Effector memory CD4-positive, alpha-beta T cell (primary cell): Measurements from ENCODE around the gene ZMIZ1.

Experiments
- DNase-seq, 3 donors: peaks; one replicate each; pipeline ENCODE4 v3.0.0-alpha.2; 2020
- H3K27ac ChIP-seq: 2 replicates; pipeline ENCODE4 v1.7.0; 2013; ENCODE audit warnings: mild to moderate bottlenecking, low read length, moderate library complexity; ENCODE audit not compliant: insufficient read depth, poor library complexity, severe bottlenecking
- H3K27me3 ChIP-seq: replicated peaks from 2 replicates; pipeline ENCODE4 v1.7.0; 2013; ENCODE audit warnings: mild to moderate bottlenecking, low read length; ENCODE audit not compliant: insufficient read depth, control insufficient read depth, poor library complexity, severe bottlenecking
- H3K36me3 ChIP-seq: 2 replicates; pipeline ENCODE4 v1.7.0; 2013; ENCODE audit warnings: mild to moderate bottlenecking, low read length, moderate library complexity; ENCODE audit not compliant: control insufficient read depth, insufficient read depth
- H3K4me1 ChIP-seq: 2 replicates; pipeline ENCODE4 v1.7.0; 2013; ENCODE audit warnings: low read length, mild to moderate bottlenecking; ENCODE audit not compliant: control insufficient read depth, insufficient read depth, poor library complexity, severe bottlenecking
- H3K4me3 ChIP-seq: 2 replicates; pipeline ENCODE4 v1.7.0; 2013; ENCODE audit warnings: low read length, low read depth, mild to moderate bottlenecking; ENCODE audit not compliant: insufficient read depth, poor library complexity, severe bottlenecking
- H3K9me3 ChIP-seq: 2 replicates; pipeline ENCODE4 v1.7.0; 2013; ENCODE audit warnings: mild to moderate bottlenecking, low read length, moderate library complexity; ENCODE audit not compliant: control insufficient read depth

The ZMIZ1 gene

DNA sequence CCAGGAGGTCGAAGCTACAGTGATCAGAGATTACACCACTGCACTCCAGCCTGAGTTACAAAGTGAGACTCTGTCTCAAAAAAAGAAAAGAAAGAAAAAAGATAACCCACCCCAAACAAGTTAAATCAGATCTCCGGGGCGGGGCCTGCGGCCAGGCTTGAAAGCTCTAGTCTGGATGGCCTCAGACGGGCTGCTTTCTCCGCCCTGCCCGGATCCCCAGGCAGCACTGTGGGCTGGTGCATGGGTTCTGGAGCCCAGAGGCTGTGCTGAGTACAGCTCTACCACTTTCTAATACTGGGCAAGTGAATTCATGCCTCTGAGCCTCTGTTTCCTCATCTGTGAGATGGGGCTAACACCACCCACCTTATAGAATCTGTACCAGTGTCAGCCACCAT is 83.7 kb downstream of the ZMIZ1 start:
- H3K36me3 ChIP-seq: no peaks in the 10 kb centered on the region
- peaks cover 38% of the 10 kb centered on the region for H3K4me1 ChIP-seq
- no peak overlapping the region for H3K4me3 ChIP-seq
- no peak for DNase-seq
- H3K27ac ChIP-seq: no peak overlapping the region
- no peaks in the 10 kb centered on the region for H3K27me3 ChIP-seq
- no peaks in the 10 kb centered on the region for H3K9me3 ChIP-seq

DNA sequence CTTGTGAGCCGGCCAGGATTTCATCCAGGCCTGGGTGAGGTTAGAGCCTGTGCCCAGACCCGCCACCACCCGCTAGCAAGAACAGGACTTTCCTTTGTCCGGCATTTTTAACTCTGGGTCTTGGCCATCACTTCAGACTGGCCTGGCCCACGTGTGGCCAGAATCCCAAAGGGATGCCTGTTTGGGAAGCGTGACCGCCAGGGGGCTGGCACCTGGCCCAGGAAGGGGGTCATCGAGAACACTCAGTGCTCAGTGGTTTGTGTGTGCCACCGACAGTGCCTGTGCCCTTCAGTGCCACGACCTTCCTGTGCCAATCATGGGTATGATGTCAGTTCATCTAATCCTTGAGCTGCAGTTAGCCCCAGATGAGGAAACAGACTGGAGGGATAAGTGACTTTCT is 85.0 kb downstream of the ZMIZ1 start:
- no peaks in the 10 kb centered on the region for H3K9me3 ChIP-seq
- no peak overlapping the region for H3K27ac ChIP-seq
- H3K36me3 ChIP-seq: no peaks in the 10 kb centered on the region
- peaks cover 26% of the 10 kb centered on the region for H3K4me1 ChIP-seq
- DNase-seq: no peak
- no peaks in the 10 kb centered on the region for H3K27me3 ChIP-seq
- no peak overlapping the region for H3K4me3 ChIP-seq

DNA sequence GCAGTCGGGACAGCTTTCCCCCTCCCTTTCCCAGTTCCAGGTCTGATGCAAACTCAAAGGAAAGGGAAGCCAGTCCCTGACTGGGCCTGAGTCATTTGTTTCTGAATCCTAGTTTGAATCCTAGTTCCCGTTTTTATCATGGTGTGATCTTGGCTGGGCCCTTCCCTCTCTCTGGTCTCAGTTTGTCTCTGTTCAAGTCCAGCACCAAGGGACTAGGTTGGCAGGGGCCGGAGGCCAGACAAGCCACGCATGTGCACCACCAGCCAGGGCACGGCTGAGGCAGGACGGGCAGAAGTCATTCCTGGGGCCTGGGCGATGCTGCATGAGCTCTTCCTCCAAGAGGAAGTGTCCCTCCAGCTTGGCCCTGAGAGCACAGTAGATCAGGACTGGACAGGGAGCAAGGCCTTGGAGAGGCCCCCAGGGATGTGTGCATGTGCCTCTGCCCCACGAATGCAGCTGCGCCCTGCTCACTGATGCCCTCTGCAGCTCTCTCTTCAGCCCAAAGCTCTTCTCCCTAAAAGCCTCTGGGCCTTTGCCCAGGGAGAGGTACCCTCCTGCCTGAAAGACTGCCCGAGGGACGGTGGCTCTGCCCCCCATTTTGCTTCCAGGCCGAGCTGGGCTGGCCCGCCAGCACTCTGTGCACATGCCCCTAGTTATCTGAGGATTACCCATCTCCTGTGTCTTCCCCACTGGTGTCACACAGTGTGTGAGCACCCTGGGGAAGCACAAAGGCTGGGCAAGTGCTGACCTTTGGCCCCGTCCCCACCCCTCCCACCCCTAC is 86.7 kb downstream of the ZMIZ1 start:
- Histone ChIP-seq H3K9me3 (no peaks in the 10 kb centered on the region), H3K27ac (no peak overlapping the region), H3K4me1 (peaks cover 9% of the 10 kb centered on the region), H3K36me3 (no peaks in the 10 kb centered on the region), H3K27me3 (no peaks in the 10 kb centered on the region), H3K4me3 (no peak overlapping the region)
- DNase-seq: no peak

DNA sequence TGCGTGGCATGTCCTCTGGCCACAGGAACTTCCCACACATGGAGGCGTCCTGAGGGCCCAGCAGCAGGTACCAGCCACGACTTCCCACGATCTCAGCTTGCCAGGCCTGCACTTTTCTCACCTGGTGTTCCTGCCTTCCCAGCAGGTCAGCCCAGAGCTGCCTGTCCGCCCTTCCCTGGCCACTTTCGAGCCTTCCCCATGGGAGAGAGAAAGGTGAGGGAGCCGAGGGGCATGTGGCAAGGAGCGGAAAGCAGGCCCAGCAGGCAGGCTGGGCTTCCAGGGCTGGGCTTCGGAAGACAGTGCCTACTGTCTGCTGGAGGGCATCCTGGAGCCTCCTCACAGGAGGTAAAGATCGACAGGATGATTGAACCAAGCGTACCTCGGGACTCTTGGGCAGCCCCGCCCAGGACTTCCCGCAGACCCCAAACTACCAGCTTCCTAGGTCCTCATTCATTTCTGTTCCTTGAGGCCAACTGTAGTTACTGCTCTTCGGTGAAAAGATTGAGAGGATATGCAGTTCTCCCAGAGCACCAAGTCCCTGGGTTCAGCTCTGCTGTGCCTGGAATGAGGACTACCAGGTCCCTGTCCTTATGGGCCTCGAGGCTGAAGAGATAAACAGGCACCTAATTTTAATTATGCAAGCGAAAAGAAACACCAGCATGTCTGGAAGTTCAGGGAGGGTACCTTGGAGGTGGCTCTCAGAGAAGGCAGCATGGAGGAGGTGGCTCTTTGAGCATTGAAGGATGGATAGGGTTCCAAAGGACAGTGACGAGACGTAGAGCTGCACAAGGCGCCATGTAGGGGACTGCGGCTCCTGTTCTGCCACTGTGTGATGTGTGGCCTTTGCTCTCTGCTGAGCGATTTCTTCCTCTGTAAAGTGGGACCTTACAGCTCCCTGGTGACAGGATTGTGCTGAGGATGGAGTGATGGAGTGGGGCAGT is 87.8 kb downstream of the ZMIZ1 start:
- no peak overlapping the region for H3K27ac ChIP-seq
- H3K36me3 ChIP-seq: no peaks in the 10 kb centered on the region
- peaks cover under 1% of the 10 kb centered on the region for H3K4me1 ChIP-seq
- no peaks in the 10 kb centered on the region for H3K27me3 ChIP-seq
- DNase-seq: no peak
- H3K4me3 ChIP-seq: no peak overlapping the region
- no peaks in the 10 kb centered on the region for H3K9me3 ChIP-seq

DNA sequence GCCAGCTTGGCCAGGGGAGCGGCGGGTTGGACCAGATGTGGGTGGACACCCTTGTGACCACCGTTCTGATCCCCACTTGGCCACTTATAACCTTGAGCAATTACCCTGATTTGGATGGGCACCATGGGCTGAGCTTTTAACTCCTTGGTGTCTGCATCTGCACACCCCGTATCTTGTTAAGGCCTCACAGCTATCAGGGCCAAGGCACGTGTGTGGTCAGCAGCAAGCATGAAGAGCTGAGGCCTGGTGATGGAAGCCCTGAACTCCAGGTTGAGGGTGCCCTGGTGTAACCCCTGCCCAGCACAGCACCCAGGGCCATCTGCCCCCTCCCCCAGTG is 89.2 kb downstream of the ZMIZ1 start:
- DNase-seq: no peak
- Histone ChIP-seq H3K4me1 (no peaks in the 10 kb centered on the region), H3K4me3 (no peak overlapping the region), H3K9me3 (no peaks in the 10 kb centered on the region), H3K36me3 (peaks cover 5% of the 10 kb centered on the region), H3K27ac (no peak overlapping the region), H3K27me3 (no peaks in the 10 kb centered on the region)

DNA sequence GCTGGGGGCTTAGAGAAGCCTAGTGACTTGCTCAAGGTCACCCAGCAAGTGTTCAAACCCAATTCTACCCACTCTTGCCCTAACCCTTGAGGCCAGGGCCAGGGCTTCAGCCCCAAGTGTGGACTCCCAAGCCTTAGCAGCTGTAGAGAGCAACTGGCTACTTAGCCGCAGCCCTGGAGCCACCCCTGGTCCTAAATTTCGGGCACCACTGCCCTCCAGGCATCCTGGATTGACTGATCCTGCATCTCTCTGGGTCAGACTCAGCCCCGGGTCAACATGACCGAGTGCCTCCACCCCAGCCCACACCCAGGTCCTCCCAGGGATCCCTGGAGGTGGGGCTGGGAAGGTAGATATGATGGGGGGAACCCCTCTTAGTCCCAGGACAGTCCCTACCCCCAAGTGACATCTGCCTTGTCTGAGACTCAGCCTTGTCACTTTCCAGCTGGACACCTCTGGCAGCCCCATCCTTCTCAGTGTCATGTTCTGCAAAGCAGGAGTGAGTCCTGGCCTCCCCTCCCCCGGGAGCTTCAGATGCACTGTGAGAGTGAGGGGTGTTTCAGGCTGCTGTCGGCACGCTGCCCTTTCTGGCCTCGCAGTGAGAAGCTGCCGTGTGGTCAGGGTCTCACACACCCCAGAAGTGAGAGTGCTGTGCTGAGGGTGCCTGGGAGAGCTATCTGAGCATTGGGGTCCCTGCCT is 89.8 kb downstream of the ZMIZ1 start:
- H3K27ac ChIP-seq: no peak overlapping the region
- H3K4me3 ChIP-seq: no peak overlapping the region
- peaks cover 5% of the 10 kb centered on the region for H3K36me3 ChIP-seq
- H3K9me3 ChIP-seq: no peaks in the 10 kb centered on the region
- no peaks in the 10 kb centered on the region for H3K27me3 ChIP-seq
- H3K4me1 ChIP-seq: no peaks in the 10 kb centered on the region
- DNase-seq: no peak

DNA sequence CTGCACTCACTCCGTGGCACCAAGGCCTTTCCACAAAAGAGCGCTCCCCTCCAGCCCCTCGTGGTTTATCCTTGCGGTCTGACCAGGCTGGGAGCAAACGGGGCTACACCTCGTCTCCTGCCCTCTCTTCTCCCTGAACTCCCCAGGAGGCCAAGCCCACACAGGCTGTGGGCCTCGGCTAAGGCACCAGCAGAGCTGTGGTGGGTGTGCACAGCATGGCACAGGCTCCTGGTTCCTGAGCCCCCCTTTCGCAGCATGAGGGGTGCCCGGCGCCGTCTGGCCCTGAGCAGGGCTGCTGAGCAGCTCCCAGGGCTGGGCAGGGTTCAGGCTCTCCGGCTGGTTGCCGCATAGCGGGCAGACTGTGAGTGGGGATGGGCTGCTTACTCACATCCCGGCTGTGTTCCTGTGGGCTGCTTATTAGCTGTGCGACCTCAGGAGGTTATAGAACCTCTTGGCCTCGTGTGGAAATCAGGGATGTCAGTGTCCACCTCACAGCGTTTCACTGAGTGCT is 90.4 kb downstream of the ZMIZ1 start:
- Histone ChIP-seq H3K36me3 (peaks cover 5% of the 10 kb centered on the region), H3K27ac (no peak overlapping the region), H3K4me1 (no peaks in the 10 kb centered on the region), H3K9me3 (no peaks in the 10 kb centered on the region), H3K4me3 (no peak overlapping the region), H3K27me3 (no peaks in the 10 kb centered on the region)
- no peak for DNase-seq

DNA sequence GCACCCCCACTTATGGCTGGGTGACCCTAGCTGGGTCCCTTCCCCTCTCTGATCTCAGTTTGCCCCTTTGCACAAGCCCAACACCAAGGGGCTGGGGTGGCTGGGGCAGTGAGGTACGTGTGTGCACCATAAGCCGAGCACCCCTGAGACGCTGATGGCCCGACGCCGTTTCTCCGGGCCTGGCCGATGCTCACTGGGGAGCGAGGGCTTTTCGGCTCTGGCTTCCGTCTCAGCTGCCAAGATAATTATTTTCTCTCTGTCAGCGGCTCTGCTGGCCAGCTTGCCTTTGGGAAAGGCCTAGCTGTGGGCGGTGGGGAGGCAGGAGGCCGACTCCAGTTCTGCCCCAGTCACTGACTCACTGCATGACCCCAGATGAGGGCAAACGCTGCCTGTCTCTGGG is 91.0 kb downstream of the ZMIZ1 start:
- no peaks in the 10 kb centered on the region for H3K27me3 ChIP-seq

DNA sequence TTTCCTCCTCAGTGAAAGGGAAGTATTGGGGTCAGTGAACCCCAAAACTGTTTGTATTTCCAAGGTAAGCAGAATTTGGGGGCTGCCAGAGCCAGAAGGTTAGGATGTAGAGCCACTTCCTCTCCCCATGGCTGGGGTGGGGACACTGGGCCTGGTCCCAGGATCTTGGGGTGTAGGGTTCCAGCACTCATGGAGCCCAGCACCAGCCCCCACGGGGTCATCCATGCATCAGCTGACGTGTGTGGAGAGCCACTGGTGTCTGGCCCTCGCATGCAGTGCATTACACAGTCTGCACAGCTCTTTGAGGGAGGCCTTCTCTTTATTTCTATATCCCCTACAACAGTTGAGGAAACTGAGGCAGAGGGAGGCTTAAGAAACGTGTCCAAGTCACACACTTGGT is 91.4 kb downstream of the ZMIZ1 start:
- H3K4me1 ChIP-seq: no peaks in the 10 kb centered on the region
- no peaks in the 10 kb centered on the region for H3K9me3 ChIP-seq
- no peak overlapping the region for H3K4me3 ChIP-seq
- DNase-seq: no peak
- no peaks in the 10 kb centered on the region for H3K27me3 ChIP-seq
- H3K36me3 ChIP-seq: peaks cover 5% of the 10 kb centered on the region
- H3K27ac ChIP-seq: no peak overlapping the region

More for the DNA sequence above, 91.0 kb downstream of the ZMIZ1 start:
- Histone ChIP-seq H3K9me3 (no peaks in the 10 kb centered on the region), H3K36me3 (peaks cover 5% of the 10 kb centered on the region), H3K27ac (no peak overlapping the region), H3K4me3 (no peak overlapping the region), H3K4me1 (no peaks in the 10 kb centered on the region)
- no peak for DNase-seq
